Stimulated activated memory B cell treated with anti-CD40 and anti-IgM and Interleukin-4, amounts not matched to agents 10 μg/mL and 1 μg/mL and 100 μg/mL, for 72 hours (primary cell): Measurements from ENCODE around the gene FNDC3B.

Experiments
- ATAC-seq: fragments of 150-1000 bp; cut with Tn5 transposase; 2 replicates; pipeline ENCODE4 v1.10.0; 2021
- H3K27ac Mint-ChIP-seq: one replicate; pipeline ENCODE4 v1.8.0; 2022; ENCODE audit warnings: mild to moderate bottlenecking, mixed read lengths
- H3K27me3 Mint-ChIP-seq: one replicate; pipeline ENCODE4 v1.8.0; 2022; ENCODE audit warnings: mixed read lengths
- H3K36me3 Mint-ChIP-seq: one replicate; pipeline ENCODE4 v1.8.0; 2022; ENCODE audit warnings: mixed read lengths
- H3K4me1 Mint-ChIP-seq: one replicate; pipeline ENCODE4 v1.8.0; 2022; ENCODE audit warnings: mixed read lengths
- H3K4me3 Mint-ChIP-seq: one replicate; pipeline ENCODE4 v1.8.0; 2022; ENCODE audit warnings: mild to moderate bottlenecking, moderate library complexity, mixed read lengths
- H3K9me3 Mint-ChIP-seq: one replicate; pipeline ENCODE4 v1.8.0; 2022; ENCODE audit warnings: mixed read lengths

Gene FNDC3B

DNA sequence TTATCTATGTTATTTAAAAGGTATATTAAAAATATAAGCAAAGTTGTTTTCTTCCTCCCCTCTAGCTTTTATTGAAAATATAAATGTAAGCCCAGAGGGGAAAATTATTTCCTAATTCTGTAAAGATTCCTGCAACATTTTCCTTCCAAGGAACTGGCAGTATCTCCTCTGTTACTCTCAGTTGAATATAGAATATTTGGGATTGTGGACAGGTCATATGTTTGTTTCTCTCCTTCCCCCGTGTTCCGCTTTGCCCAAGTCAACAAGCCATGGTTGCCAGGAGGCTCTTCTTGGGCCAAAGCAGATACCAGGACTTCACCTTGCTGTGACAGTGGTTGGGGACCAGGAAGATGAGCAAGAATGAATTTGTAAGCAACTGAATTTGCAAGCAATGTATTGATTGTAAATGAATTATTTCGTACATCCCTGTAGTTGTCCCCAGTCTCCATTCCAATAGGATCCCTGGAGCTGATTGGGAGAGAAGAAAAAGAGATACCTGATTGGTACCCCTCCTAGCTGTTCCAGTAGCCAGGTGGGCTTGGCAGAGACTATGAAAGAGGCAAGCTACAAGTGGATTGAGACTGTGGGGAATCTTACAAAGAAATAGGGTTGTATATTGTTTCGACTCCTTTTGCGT is 130.8 kb downstream of the FNDC3B start:
- no peaks in the 10 kb centered on the region for H3K9me3 Mint-ChIP-seq
- no peak for ATAC-seq
- H3K27ac Mint-ChIP-seq, result no peak overlapping the region

DNA sequence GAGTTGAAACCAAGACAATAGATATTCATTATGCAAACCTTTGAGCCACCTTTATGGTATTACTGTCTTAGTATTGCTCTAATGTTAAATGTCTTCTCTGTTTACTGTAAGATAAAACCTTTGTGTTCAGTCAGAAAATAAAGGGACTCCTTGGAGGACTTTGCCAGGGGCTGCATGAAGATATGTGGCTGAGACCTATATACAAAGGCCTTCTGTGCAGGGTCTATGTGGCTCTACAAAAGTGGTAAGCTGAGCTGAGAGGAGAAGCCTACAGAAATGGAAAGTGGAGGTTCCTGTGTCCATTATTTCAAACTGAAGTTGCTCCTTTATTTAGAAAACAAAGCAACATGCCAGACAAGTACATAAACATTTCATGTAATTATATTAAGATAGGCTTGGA is 131.5 kb downstream of the FNDC3B start:
- no peaks in the 10 kb centered on the region for H3K4me1 Mint-ChIP-seq
- no peaks in the 10 kb centered on the region for H3K9me3 Mint-ChIP-seq
- no peaks in the 10 kb centered on the region for H3K36me3 Mint-ChIP-seq
- ATAC-seq, result no peak
- H3K27ac Mint-ChIP-seq, result no peak overlapping the region
- no peaks in the 10 kb centered on the region for H3K27me3 Mint-ChIP-seq
- no peak overlapping the region for H3K4me3 Mint-ChIP-seq

More for the DNA sequence above, 130.8 kb downstream of the FNDC3B start:
- no peaks in the 10 kb centered on the region for H3K27me3 Mint-ChIP-seq
- H3K36me3 Mint-ChIP-seq, result no peaks in the 10 kb centered on the region
- no peak overlapping the region for H3K4me3 Mint-ChIP-seq
- no peaks in the 10 kb centered on the region for H3K4me1 Mint-ChIP-seq

DNA sequence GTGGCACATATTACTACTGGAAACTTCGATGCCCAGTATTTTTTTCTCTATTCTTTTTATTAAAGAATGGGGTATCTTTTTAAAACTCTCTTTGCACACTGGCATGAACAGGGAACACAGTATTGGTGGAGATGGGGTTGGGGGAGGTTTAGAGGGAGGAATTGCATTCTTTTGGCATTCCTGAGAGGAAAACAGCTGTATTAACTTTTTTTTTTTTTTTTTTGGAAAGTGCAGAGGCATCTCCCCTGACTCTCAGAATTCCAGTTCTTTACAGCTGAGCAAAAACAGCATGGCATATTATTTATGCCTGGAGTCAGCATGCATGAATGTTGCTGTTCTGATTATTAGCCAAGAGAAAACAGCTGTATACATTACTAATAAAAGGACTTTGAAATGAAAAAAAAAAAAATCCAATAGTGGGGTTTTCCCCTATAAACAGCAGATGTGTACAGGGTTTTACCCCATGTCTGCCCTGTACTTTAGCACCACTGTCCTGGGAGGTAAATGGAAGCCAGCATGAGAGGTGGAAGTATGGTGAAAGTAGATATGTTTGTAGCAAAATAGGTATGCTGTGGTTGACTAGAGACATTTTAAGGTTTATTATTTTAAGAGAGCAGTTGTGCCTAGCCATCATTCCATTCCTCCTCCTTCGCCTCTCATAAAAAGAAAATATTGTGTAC is 132.2 kb downstream of the FNDC3B start:
- H3K4me3 Mint-ChIP-seq, result no peak overlapping the region
- no peak for ATAC-seq
- no peaks in the 10 kb centered on the region for H3K27me3 Mint-ChIP-seq
- H3K36me3 Mint-ChIP-seq, result peaks cover 3% of the 10 kb centered on the region
- H3K4me1 Mint-ChIP-seq, result no peaks in the 10 kb centered on the region
- no peak overlapping the region for H3K27ac Mint-ChIP-seq
- no peaks in the 10 kb centered on the region for H3K9me3 Mint-ChIP-seq

DNA sequence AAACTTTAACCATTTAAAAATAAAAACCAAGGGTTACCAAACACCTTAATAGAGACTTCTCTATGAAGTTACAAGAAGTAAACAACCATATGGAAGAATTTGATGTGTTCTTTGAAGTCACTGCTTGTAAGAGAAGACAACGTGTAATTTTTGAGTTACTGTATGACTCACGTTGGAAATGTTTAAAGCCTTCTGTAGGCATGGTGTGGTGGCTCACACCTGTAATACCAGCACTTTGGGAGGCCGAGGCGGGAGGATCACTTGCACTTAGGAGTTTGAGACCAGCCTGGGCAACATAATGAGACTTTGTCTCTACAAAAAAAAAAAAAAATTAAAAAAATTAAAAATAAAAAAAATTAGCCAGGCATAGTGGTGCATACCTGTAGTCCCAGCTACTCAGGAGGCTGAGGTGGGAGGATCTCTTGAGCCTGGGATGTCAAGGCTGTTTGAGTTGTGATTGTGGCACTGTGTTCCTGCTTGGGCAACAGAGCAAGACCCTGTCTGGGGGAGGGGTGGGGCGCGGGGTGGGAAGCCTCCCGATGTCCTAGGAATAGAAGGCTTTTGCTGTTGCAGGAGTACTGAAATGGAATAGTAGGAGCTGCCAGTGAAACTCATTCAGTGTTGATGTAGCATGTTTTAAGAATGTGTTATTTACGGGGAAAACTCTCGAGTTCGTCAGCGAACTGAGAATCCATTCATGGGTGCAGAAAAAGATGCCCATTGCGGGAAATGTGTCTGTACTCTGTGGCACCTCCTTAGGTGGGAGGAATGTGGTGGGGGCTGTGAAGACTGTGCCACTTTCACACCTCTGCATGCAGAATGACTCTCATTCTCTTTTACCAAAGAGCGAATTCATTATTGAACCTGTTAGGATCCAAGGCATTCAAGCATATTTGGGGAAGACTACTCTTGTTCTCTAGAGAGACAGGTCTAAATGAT is 134.2 kb downstream of the FNDC3B start:
- no peaks in the 10 kb centered on the region for H3K27me3 Mint-ChIP-seq
- ATAC-seq, result no peak
- H3K27ac Mint-ChIP-seq, result no peak overlapping the region
- H3K9me3 Mint-ChIP-seq, result no peaks in the 10 kb centered on the region
- H3K4me3 Mint-ChIP-seq, result no peak overlapping the region
- no peaks in the 10 kb centered on the region for H3K4me1 Mint-ChIP-seq
- H3K36me3 Mint-ChIP-seq, result peaks cover 16% of the 10 kb centered on the region

DNA sequence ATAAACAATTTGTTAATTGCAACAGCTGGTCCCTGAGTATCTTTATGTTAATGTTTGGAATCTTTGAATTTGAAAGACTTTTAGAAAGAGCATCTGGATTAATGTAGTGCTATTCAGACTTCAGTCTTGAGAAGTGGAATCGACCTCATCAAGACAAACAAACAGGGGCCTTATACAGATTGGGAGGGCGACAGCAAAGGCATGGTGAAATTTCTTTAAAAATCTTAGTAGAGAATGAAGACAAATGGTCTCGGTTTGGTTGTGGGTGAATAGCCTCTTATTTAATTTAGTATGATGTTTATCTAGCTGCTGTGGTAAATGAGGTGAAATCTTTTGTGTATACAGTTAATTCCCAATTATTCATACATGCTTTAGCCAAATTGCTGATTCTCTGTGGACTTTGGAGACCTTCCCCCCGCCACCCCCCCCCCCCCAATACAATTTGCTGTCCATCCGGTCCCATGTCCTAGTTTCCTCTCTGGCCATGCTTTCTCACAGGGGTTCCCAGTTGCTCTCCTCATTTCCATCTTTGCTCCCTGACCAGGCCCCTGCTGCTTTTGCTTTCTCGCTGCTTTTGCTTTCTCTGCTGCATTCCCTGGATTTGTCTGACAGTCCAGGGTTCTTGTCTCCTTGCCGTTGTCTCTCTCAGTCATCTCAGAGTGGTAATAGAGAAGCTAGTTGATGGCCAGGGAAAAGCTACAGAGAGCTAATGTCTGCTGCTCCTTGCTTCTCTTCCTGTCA is 135.3 kb downstream of the FNDC3B start:
- H3K9me3 Mint-ChIP-seq, result no peaks in the 10 kb centered on the region
- ATAC-seq, result no peak
- no peaks in the 10 kb centered on the region for H3K27me3 Mint-ChIP-seq
- H3K4me3 Mint-ChIP-seq, result no peak overlapping the region
- peaks cover under 1% of the 10 kb centered on the region for H3K4me1 Mint-ChIP-seq
- peaks cover 17% of the 10 kb centered on the region for H3K36me3 Mint-ChIP-seq
- H3K27ac Mint-ChIP-seq, result no peak overlapping the region

DNA sequence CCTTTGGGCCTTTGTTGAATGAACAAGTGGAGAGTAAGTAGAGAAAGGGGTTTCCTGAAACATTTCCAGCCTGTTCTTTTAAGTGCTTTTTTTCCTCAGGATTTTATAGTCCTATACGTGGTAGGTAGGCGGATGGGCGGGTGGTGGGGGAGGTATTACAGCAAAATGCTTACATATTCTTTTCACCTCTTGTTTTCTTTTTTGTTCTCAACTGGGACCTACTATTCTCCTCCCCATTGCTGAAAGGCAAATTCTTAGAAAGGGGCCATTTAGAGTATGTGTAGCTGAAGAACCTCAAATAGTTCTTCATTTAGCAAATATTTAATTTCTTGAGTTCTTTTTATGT is 135.8 kb downstream of the FNDC3B start:
- Mint-ChIP-seq H3K27ac (no peak overlapping the region), H3K36me3 (peaks cover 17% of the 10 kb centered on the region), H3K27me3 (no peaks in the 10 kb centered on the region), H3K4me3 (no peak overlapping the region), H3K4me1 (peaks cover 5% of the 10 kb centered on the region), H3K9me3 (no peaks in the 10 kb centered on the region)
- ATAC-seq, result no peak

DNA sequence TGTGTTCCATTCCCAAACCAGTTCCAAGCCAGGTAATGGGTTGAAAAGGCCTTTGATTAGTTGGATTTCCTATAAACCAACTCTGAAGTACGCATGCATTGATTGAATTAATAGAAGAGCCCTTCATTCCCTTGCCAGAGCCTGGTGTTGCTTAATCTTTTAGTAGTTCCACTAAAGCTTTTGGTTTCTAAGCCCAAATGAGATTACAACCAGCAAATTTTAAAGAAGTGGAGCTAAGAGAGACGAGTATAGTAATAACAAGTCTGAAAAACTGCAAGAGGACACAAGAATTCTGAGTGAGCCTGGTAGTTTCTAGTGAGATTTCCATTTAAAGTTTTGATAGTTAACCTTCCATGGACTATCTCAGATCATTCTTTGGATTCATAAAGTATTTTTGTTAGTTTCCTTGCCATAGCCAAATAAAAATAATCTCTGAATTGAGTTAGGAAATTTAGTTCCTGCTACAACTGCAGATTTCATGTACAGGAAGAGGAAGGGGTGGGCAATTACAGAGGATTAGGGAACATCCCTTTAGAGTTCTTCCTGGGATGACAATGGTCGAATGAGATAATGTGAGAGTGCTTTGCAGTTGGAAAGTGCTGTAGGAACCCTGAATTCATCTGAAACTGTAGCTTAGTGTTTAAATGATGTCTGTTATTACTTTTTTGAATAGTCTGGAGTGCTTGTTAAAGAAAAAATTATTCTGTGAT is 136.8 kb downstream of the FNDC3B start:
- Mint-ChIP-seq H3K4me3 (no peak overlapping the region), H3K4me1 (peaks cover 5% of the 10 kb centered on the region), H3K36me3 (peaks cover 17% of the 10 kb centered on the region), H3K9me3 (no peaks in the 10 kb centered on the region), H3K27me3 (no peaks in the 10 kb centered on the region), H3K27ac (no peak overlapping the region)
- ATAC-seq, result no peak

DNA sequence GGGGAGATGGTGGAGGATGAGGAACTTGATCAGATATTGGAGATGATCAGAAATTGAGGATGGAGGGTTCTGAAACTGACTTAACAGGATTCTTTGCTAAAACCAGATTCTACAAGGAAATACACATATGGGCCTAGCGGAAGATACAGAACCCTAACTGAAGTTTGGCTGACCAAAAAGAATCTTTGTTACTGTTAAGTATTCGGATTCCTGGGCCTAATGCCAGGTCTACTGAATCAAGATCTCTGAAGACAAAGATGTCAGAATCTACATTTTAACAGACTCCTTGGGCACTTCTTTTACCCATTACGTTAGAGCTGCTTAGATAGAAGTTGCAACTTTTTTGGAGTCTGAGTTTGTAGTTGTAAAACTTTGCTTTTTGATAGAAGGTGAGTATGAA is 137.7 kb downstream of the FNDC3B start:
- no peak for ATAC-seq
- no peak overlapping the region for H3K4me3 Mint-ChIP-seq
- H3K36me3 Mint-ChIP-seq, result peaks cover 17% of the 10 kb centered on the region
- no peaks in the 10 kb centered on the region for H3K27me3 Mint-ChIP-seq
- H3K27ac Mint-ChIP-seq, result no peak overlapping the region
- H3K9me3 Mint-ChIP-seq, result no peaks in the 10 kb centered on the region
- peaks cover 8% of the 10 kb centered on the region for H3K4me1 Mint-ChIP-seq

DNA sequence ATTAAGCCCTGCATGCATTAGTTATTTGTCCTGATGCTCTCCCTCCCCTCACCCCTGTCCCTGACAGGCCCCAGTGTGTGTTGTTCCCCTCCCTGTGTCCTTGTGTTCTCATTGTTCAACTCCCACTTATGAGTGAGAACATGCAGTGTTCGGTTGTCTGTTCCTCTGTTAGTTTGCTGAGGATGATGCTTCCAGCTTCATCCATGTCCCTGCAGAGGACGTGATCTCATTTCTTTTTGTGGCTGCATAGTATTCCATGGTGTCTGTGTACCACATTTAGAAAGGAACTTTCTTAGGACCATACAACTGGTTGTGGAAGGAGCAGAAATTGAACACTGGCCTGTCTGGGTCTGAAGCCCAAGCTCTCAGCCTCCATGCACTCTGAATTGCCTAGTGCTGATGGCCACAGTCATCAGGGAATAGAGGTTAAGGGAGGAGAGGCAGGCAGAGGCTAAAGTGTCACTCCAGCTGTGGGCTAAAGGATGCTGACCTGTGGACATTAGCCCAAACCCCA is 138.5 kb downstream of the FNDC3B start:
- peaks cover 17% of the 10 kb centered on the region for H3K36me3 Mint-ChIP-seq
- H3K27ac Mint-ChIP-seq, result no peak overlapping the region
- ATAC-seq, result no peak
- H3K27me3 Mint-ChIP-seq, result no peaks in the 10 kb centered on the region
- no peak overlapping the region for H3K4me3 Mint-ChIP-seq
- no peaks in the 10 kb centered on the region for H3K9me3 Mint-ChIP-seq
- peaks cover 11% of the 10 kb centered on the region for H3K4me1 Mint-ChIP-seq

DNA sequence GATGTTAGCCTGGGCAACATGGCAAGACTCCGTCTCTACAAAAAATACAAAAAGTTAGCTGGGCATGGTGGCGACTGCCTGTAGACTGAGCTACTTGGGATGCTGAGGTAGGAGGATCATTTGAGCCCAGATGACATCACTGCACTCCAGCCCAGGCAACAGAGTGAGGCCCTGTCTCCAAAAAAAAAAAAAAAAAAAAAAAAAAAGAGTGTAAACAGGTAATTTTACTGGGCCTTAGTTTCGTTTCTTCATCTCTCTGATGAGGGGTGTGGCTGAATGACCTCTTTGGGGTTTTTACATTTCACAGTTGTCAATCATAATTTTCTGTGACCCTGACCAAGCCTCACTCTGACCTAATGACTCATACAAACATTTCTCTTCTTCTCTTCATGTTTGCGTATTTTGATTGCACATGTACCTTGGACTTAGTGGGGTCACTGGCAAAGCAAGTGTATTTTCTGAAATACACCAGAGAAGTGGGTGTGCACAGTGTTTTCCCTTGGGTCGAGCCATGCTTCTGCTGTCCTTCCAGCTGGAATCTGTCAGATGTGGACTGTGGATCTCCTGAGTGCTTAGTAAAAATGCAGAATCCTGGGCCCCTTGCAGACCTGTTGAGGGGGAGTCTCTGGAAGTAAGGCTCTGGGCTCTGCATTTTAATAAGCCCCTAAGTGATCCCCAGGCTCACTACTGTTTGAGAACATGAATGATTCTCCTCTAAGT is 140.5 kb downstream of the FNDC3B start:
- peaks cover 17% of the 10 kb centered on the region for H3K4me1 Mint-ChIP-seq
- ATAC-seq, result no peak

DNA sequence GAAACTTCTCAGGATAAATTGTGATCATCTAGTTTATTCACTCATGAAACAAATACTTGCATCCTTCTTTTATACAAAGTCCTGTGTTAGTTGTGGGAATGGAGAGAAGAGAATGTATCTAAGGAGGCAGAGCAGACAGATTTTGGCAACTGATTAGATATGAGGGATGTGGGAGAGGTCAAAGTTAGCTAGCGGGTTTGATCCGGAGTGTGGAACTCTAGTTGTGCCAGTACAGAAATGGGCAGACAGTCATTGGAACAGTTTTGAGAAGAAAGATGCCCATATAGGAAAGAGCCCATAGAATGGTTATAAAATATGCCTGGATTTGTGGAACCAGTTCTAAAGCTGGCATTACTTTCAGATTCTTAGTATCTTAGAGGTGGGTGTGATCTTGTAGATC is 141.1 kb downstream of the FNDC3B start:
- Mint-ChIP-seq H3K36me3 (peaks cover 17% of the 10 kb centered on the region), H3K4me1 (peaks cover 17% of the 10 kb centered on the region), H3K4me3 (no peak overlapping the region), H3K27ac (no peak overlapping the region), H3K27me3 (no peaks in the 10 kb centered on the region), H3K9me3 (no peaks in the 10 kb centered on the region)
- no peak for ATAC-seq

More for the DNA sequence above, 140.5 kb downstream of the FNDC3B start:
- no peaks in the 10 kb centered on the region for H3K27me3 Mint-ChIP-seq
- H3K4me3 Mint-ChIP-seq, result no peak overlapping the region
- no peak overlapping the region for H3K27ac Mint-ChIP-seq
- H3K9me3 Mint-ChIP-seq, result no peaks in the 10 kb centered on the region
- peaks cover 17% of the 10 kb centered on the region for H3K36me3 Mint-ChIP-seq

DNA sequence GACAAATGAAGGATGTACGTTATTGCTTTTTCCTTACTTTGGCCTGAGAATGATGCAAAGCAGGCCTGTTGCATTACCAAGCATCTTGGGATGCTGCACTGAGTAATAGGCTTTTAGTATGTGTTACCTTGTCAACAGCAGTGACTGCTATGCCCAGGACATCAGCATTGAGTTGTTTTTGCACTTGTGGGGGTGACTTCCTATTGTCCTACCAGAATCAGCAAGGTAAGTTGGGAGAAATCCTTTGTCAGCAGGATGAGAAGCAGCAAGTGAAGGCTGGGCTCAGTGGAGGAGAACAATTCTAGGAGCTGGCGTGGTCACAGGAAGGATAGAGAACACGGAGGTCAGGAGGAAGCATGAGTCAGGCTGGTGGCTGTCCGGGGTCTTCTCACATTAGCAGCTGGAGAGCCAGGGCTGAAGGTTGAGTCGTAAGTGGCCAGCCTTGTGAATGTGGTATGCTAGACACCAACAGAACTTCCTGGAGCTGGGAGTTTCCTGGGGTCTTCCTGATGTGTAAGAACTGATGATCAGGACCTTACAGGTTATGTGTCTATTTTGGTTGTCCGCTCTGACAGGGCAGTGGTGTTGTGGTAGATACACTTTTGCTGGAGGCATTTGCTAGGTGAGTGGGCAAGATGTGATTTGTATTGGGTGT is 142.7 kb downstream of the FNDC3B start:
- no peaks in the 10 kb centered on the region for H3K9me3 Mint-ChIP-seq
- H3K4me1 Mint-ChIP-seq, result peaks cover 17% of the 10 kb centered on the region
- no peaks in the 10 kb centered on the region for H3K27me3 Mint-ChIP-seq
- no peak overlapping the region for H3K27ac Mint-ChIP-seq
- H3K4me3 Mint-ChIP-seq, result no peak overlapping the region
- peaks cover 10% of the 10 kb centered on the region for H3K36me3 Mint-ChIP-seq
- ATAC-seq, result no peak

DNA sequence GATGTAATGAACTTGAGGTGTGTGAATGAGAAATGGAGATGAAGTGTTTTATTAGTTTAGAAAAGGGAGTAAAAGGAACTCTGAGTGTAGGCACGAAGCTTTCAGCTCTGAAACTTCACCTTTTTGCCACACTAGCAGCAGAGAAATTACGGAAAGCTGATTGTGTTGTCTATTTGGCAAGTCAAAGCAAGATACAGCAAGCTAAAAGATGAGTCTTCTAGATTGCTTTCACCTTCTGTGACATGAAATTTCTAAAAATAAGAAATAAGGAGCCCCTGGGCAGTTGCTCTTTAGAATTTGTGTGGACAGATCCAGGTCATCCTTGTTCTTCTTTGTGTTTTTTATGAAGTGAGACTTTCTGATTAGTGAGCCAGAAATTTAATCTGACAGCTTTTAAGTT is 143.4 kb downstream of the FNDC3B start:
- Mint-ChIP-seq H3K36me3 (peaks cover 9% of the 10 kb centered on the region), H3K9me3 (no peaks in the 10 kb centered on the region), H3K4me3 (no peak overlapping the region), H3K4me1 (peaks cover 17% of the 10 kb centered on the region), H3K27ac (no peak overlapping the region), H3K27me3 (no peaks in the 10 kb centered on the region)
- ATAC-seq, result no peak
